Stomach (tissue), 9 donors: ENCODE measurements around the gene PIM3. TPM values are rescaled to one million over a fixed set of nuclear protein-coding genes. Genes with fewer than 3 reads are reported as not detected.

Source experiments
- DNase-seq, 2 donors: peaks; one replicate each; pipeline versions ENCODE4 v3.0.0 to v3.0.0-alpha.2; 2013 to 2019
- H3K27ac ChIP-seq, 5 donors: fragments of 200-600 bp in 4 of 5; sonication (generic) in 4 of 5; one replicate each; pipeline ENCODE4 v1.5.1; 2013 to 2019; ENCODE audit warnings: mild to moderate bottlenecking in 1 of 5, moderate library complexity in 1 of 5
- H3K27me3 ChIP-seq, 3 donors: fragments of 200-600 bp; sonication (generic); one replicate each; pipeline ENCODE4 v1.5.1; 2017 to 2019; ENCODE audit warnings: mixed run types in 1 of 3
- H3K36me3 ChIP-seq, 4 donors: fragments of 200-600 bp; sonication (generic); 1 replicate in 3 of 4; 2 replicates in 1 of 4; pipeline ENCODE4 v1.5.1; 2016 to 2019
- H3K4me1 ChIP-seq, 4 donors: fragments of 200-600 bp; sonication (generic); one replicate each; pipeline ENCODE4 v1.5.1; 2016 to 2019
- H3K4me3 ChIP-seq, 4 donors: fragments of 200-600 bp; sonication (generic) in 3 of 4; one replicate each; pipeline ENCODE4 v1.5.1; 2016 to 2019; ENCODE audit warnings: mild to moderate bottlenecking in 1 of 4
- H3K9me3 ChIP-seq, 4 donors: fragments of 200-600 bp; sonication (generic); one replicate each; pipeline ENCODE4 v1.5.1; 2016 to 2019
- CTCF ChIP-seq, 7 experiments: fragments of 450-650 bp in 4 of 7; fragments of 200-600 bp in 3 of 7; sonication (generic) in 3 of 7; IDR thresholded peaks; one replicate each; pipeline ENCODE4 v1.5.1; 2016 to 2019; ENCODE audit warnings: antibody characterized with exemption in 7 of 7, control low read depth in 2 of 7, mild to moderate bottlenecking in 1 of 7
- EP300 ChIP-seq: sonication (generic); formaldehyde crosslinking; IDR thresholded peaks from one replicate; pipeline ENCODE4 v1.6.1; 2017; ENCODE audit warnings: antibody characterized with exemption
- POLR2A ChIP-seq, 4 donors: fragments of 450-650 bp; IDR thresholded peaks; one replicate each; pipeline ENCODE4 v1.6.1; 2016; ENCODE audit warnings: antibody characterized with exemption in 4 of 4, control low read depth in 2 of 4, mild to moderate bottlenecking in 1 of 4, moderate library complexity in 1 of 4
- POLR2AphosphoS5 ChIP-seq, 3 donors: sonication (generic); formaldehyde crosslinking; IDR thresholded peaks; one replicate each; pipeline ENCODE4 v1.6.1; 2016; ENCODE audit warnings: antibody characterized with exemption in 3 of 3
- WGBS, 5 donors: extraction: QIAGEN DNeasy Blood & Tissue Kit in 3 of 5; methylation state at CpG; one replicate each; pipeline versions ENCODE4 v1.1.5 to v1.1.7; 2013 to 2018; 5-methylcytosine and 5-hydroxymethylcytosine counted together
- intact Hi-C: fragments of 100-400 bp; cut with DNase I; formaldehyde crosslinking; loops from one replicate; pipeline ENCODE4 v1.15.1; 2023; ENCODE audit warnings: low total_unique reads
- polyA plus RNA-seq, 3 donors: library from polyadenylated mRNA; stranded (reverse); fragments of 200-250 nt; gene quantifications; one replicate each; pipeline ENCODE4 v1.2.3, GENCODE V29; 2013
- total RNA-seq, 5 donors: library from RNA; depleted of rRNA; stranded (reverse); fragments of >200 nt; gene quantifications; one replicate each; pipeline versions ENCODE4 v1.1.0 to v1.2.3, GENCODE V29; 2014 to 2016
- donor health status: healthy with polysubstance abuse.
- donor health status: Bipolar disorder and iron deficiency.
- donor health status: healthy.

The PIM3 gene
- total and polyA plus RNA-seq, 8 donors, result 51.9 to 802 (median 84.6) TPM

- no peak for TF ChIP-seq POLR2AphosphoS5 (IDR thresholded peaks at IDR 0.05)
- TF ChIP-seq POLR2A (IDR thresholded peaks at IDR 0.05), result no peak
- H3K9me3 ChIP-seq, result no peaks in the 10 kb centered on the region
- no peak overlapping the region for H3K4me3 ChIP-seq
- intact Hi-C loops, result no loop called here
- H3K36me3 ChIP-seq, result no peaks in the 10 kb centered on the region
- peak overlapping the region; percentile 94 to 98 (median 98) for H3K27ac ChIP-seq
- DNase-seq, result peak in 1 of 2 donors; percentile 51
- WGBS, 5 donors, result 27 to 62% (median 43%) methylated on average over 3 to 4 of the region's 4 CpGs; no CpG with 5 or more reads in 1 of the 5 donors
- H3K4me1 ChIP-seq, result peaks cover 48 to 75% (median 63%) of the 10 kb centered on the region in 4 donors
- no peaks in the 10 kb centered on the region for H3K27me3 ChIP-seq
Observed at GRCh38 chr22:49951678-49951985, 8.9 kb upstream of the PIM3 start.

- peak in 1 of 2 donors; percentile 75 for DNase-seq
- H3K9me3 ChIP-seq, result no peaks in the 10 kb centered on the region
- WGBS, 5 donors, result 41 to 47% (median 43%) methylated on average over 18 to 24 of the region's 24 CpGs
- no peak overlapping the region for H3K4me3 ChIP-seq
- no peaks in the 10 kb centered on the region for H3K36me3 ChIP-seq
- no peaks in the 10 kb centered on the region for H3K27me3 ChIP-seq
- H3K4me1 ChIP-seq, result peaks cover 48 to 69% (median 66%) of the 10 kb centered on the region in 4 donors
- intact Hi-C loops, result no loop called here
- TF ChIP-seq POLR2AphosphoS5 (IDR thresholded peaks at IDR 0.05) (no peak), EP300 (no peak), POLR2A (IDR thresholded peaks at IDR 0.05) (no peak), CTCF (IDR thresholded peaks at IDR 0.05) (no peak)
- peak overlapping the region; percentile 94 to 98 (median 98) for H3K27ac ChIP-seq
Observed at GRCh38 chr22:49951986-49952896, 8.3 kb upstream of the PIM3 start.

GRCh38 chr22:49953027-49953679, 7.4 kb upstream of the PIM3 start:
- H3K36me3 ChIP-seq, result no peaks in the 10 kb centered on the region
- intact Hi-C loops, result no loop called here
- no peak overlapping the region for H3K4me3 ChIP-seq
- 31 to 59% (median 42%) methylated on average over 13 to 20 of the region's 20 CpGs for WGBS, 5 donors
- H3K27ac ChIP-seq, result peak overlapping the region; percentile 94 to 98 (median 98)
- H3K9me3 ChIP-seq, result no peaks in the 10 kb centered on the region
- TF ChIP-seq POLR2AphosphoS5 (IDR thresholded peaks at IDR 0.05) (peak in 2 of 3 donors; percentile 87 to 90), POLR2A (IDR thresholded peaks at IDR 0.05) (no peak), CTCF (IDR thresholded peaks at IDR 0.05) (peak in 2 of 7 experiments; percentile 13 to 38)
- H3K27me3 ChIP-seq, result no peaks in the 10 kb centered on the region
- peaks cover 48 to 79% (median 69%) of the 10 kb centered on the region in 4 donors for H3K4me1 ChIP-seq
- DNase-seq, result peak; percentile 82 to 92

GRCh38 chr22:49953680-49954344, 6.8 kb upstream of the PIM3 start:
- intact Hi-C loops, result no loop called here
- 62 to 82% (median 69%) methylated on average over 9 to 18 of the region's 18 CpGs for WGBS, 5 donors
- H3K27me3 ChIP-seq, result no peaks in the 10 kb centered on the region
- H3K9me3 ChIP-seq, result no peaks in the 10 kb centered on the region
- peak overlapping the region; percentile 94 to 98 (median 98) for H3K27ac ChIP-seq
- H3K36me3 ChIP-seq, result no peaks in the 10 kb centered on the region
- peaks cover 49 to 85% (median 76%) of the 10 kb centered on the region in 4 donors for H3K4me1 ChIP-seq
- TF ChIP-seq EP300, result no peak
- no peak for TF ChIP-seq CTCF (IDR thresholded peaks at IDR 0.05)
- no peak for TF ChIP-seq POLR2AphosphoS5 (IDR thresholded peaks at IDR 0.05)
- no peak for TF ChIP-seq POLR2A (IDR thresholded peaks at IDR 0.05)
- H3K4me3 ChIP-seq, result no peak overlapping the region
- DNase-seq, result no peak
